Measurements from ENCODE around the gene SRGAP2B. TPM values are rescaled to one million over a fixed set of nuclear protein-coding genes. Genes with fewer than 3 reads are reported as not detected.
"Not testable (repeated sequence)": the region's sequence is repeated elsewhere in the genome, so short reads cannot be mapped to it uniquely, and the experiment has no call there.

The SRGAP2B gene
- polyA plus RNA-seq, 12 donors = 23.8 to 71.6 (median 34.2) TPM; not detected in 1

GRCh38 chr1:145047553-145047952 lies 47.6 kb downstream of the SRGAP2B start:
- not testable (repeated sequence) for DNase-seq

GRCh38 chr1:145045571-145046273 lies 49.4 kb downstream of the SRGAP2B start:
- DNase-seq = not testable (repeated sequence)

- DNase-seq = not testable (repeated sequence)
Measured at GRCh38 chr1:145041519-145041918, 53.6 kb downstream of the SRGAP2B start.

GRCh38 chr1:145036019-145036418 lies 59.1 kb downstream of the SRGAP2B start:
- DNase-seq = not testable (repeated sequence)

DNA sequence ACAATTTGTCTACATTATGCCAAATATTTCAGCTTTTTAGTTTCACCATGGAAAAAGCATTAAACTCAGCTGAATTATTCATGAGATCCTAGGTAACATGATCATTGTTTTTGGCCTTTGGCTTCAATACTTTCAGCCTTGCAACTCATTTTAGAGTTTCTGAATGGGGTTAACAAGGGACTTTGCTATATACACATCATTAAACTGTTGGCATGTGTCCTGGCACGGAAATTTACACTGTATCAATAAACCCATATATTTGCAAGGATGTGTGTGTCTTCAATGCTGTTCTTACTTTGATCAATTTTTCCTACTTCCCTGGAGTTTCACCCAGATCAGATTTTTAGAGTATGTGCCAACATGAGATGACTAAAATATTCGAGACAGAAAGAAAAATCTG lies 61.6 kb downstream of the SRGAP2B start:
- not testable (repeated sequence) for DNase-seq

- DNase-seq = not testable (repeated sequence)
Measured at GRCh38 chr1:145027251-145027650, 67.9 kb downstream of the SRGAP2B start.

GRCh38 chr1:145025286-145025685 lies 69.8 kb downstream of the SRGAP2B start:
- DNase-seq = not testable (repeated sequence)

- DNase-seq = not testable (repeated sequence)
Measured at GRCh38 chr1:145022259-145022658, 72.9 kb downstream of the SRGAP2B start.

GRCh38 chr1:145021749-145022148 lies 73.4 kb downstream of the SRGAP2B start:
- DNase-seq = not testable (repeated sequence)

- not testable (repeated sequence) for DNase-seq
Measured at GRCh38 chr1:145019709-145020108, 75.4 kb downstream of the SRGAP2B start.

- DNase-seq = not testable (repeated sequence)
Measured at GRCh38 chr1:145017725-145018124, 77.4 kb downstream of the SRGAP2B start.

DNA sequence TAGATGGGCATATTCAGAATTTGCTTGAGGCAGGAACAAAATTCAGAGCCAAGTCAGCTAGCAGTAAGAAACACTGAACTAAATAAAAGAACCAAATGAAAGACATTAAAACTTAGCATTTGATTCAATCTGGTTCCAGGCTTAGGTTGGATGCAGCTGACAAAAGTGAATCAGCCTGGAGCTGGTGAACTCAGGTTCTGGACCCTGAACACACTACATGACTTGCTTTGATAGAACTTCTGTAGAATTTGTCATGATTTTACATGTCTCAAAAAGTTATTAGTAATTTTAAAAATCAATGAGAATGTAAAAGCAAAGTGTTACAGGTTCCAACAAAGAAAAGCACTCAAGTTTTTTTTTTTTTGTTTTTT lies 78.7 kb downstream of the SRGAP2B start:
- not testable (repeated sequence) for DNase-seq

- DNase-seq = not testable (repeated sequence)
Measured at GRCh38 chr1:145015744-145016491, 79.2 kb downstream of the SRGAP2B start.

DNA sequence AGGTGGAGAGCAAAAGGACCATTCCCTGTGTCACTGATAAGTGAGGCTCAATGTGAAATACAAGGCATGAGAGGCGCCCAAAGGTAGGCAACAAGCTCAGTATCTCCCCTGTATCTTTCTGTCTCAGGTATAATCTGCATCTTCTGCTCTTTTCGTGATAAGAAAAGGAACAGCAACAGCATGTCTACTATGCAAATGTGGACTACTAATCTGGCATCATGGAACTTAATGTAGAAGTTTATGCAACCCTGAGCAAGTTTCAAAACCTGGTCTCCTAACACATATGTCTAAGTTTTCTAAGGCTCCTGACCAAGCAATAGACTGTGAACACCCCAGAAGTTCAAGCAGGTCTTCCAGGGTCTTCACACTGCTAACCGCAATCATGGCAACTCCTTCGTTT lies 81.8 kb downstream of the SRGAP2B start:
- not testable (repeated sequence) for DNase-seq

DNA sequence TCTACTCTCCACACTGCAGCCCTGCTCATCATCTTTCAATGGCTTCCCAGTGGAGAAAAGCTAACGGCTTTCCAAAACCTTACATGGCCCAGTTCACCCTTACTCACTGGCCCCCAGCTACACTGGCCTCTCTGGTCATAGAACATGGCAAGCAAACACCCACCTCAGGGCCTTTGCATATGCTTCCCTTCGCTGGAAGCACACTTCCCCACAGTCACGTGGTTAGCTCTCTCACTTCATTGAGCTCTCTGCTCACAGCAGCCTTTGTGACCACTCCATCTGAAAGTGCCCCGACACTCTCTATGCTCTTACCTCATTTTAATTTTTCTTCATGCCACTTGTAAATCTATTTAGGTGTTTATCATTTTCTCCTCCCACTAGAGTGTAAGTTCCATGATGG lies 83.3 kb downstream of the SRGAP2B start:
- DNase-seq = not testable (repeated sequence)

- not testable (repeated sequence) for DNase-seq
Measured at GRCh38 chr1:145010580-145010979, 84.5 kb downstream of the SRGAP2B start.

- DNase-seq = not testable (repeated sequence)
Measured at GRCh38 chr1:145009928-145010327, 85.2 kb downstream of the SRGAP2B start.

DNA sequence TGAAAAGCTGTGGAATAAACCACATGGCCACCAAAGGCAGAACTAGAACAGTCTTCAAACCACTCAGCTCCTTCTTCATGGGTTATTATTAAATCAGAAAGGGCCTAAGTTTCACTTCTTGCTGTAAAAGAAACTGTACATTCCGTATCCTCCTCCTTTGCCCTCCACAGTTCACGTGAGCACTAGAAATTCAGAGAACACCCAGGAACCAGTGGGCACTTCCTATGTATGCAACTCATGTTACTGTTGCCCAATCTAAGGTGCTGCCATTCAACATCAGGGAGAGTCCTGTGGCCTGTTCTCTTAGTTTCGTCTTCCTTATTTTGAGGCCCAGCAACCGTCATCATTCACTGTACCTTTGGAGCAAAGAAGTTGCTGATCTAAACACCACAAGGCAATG lies 86.7 kb downstream of the SRGAP2B start:
- DNase-seq = not testable (repeated sequence)

DNA sequence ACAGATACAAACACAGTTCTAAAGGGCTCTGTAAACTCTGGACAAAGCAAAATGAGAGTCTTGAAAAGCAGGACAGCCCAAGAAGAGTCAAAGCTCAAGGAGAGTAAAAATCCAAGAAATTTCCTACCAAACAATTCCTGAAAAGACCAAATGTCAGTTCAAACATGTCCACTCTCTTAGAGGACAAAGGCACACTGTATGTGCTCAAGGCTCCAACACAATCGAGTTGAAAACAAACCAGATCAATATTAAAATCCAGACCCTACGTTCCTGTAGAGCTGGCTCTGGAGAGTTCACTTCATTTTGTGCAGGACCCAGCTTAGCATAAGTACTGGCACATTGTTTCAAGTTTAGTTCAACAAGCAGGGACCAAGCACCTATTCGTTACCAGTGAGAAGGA lies 90.0 kb downstream of the SRGAP2B start:
- not testable (repeated sequence) for DNase-seq

- DNase-seq = not testable (repeated sequence)
Measured at GRCh38 chr1:145001381-145001780, 93.7 kb downstream of the SRGAP2B start.

DNA sequence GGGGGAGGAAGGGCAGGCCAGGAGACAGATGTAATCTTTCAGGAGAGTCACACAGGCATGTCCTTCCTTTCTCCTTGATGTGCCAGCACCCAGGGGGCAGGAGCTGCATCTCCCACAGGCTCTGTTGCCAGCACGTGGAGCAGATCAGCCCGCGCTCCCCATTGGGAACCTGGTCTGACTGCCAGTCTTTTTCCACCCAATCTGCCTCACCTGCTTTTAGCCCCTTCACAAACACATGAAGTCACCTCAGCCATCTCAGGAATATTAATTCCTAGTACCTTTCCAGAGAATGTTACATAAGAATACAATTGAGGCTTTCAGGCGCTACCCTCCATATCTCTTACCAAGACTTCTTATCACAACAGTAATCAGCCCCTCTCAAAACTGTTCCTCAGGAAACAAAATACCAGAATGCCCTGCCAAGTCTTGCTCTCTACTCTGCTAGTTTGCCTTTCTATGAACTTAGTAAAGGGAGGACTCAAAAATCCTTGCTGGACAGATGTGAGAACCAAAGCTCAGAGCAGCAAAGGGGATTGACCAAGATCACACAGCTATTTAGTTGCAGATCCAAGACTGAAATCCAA lies 94.3 kb downstream of the SRGAP2B start:
- not testable (repeated sequence) for DNase-seq

GRCh38 chr1:145000074-145000742 lies 94.9 kb downstream of the SRGAP2B start:
- DNase-seq = not testable (repeated sequence)

All from muscle of arm (tissue), 12 donors.